Dermis microvascular lymphatic vessel endothelial cell (primary cell): Measurements from ENCODE around the gene RGS6. TPM values are rescaled to one million over a fixed set of nuclear protein-coding genes. Genes with fewer than 3 reads are reported as not detected.
A peak's percentile ranks its signal among the peaks of the same experiment; 100 is the strongest.

ENCODE experiments used
- DNase-seq, 2 donors: peaks; one replicate each; pipeline versions ENCODE4 v3.0.0 to v3.0.0-alpha.2; 2010; ENCODE audit warnings: low read depth in 2 of 2
- total RNA-seq: library from RNA; depleted of rRNA; stranded (reverse); fragments of >200 nt; gene quantifications from 2 replicates; pipeline ENCODE4 v1.2.1, GENCODE V29; 2014

The RGS6 gene
- total RNA-seq, 1 donor from 2014 or later, result not detected

DNA sequence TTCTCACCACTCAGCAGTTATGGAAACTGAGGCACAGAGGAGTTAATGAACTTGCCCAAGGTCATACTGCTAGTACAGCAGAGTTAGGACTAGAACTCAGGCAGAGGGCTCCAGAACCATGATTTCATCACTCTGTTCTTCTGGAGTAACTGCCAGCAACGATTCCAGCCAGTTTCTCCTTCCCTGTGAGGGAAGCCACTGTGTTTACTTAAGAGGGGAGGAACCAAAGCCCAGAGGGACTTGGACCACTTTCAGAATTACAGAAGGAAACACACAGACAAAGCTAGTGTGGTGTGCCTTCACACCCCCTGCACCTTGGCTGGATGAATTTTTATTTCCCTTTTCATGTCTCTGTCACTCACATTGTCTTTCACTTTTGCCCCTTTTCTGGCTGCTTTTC, 563.4 kb downstream of the RGS6 start:
- DNase-seq, result no peak

DNA sequence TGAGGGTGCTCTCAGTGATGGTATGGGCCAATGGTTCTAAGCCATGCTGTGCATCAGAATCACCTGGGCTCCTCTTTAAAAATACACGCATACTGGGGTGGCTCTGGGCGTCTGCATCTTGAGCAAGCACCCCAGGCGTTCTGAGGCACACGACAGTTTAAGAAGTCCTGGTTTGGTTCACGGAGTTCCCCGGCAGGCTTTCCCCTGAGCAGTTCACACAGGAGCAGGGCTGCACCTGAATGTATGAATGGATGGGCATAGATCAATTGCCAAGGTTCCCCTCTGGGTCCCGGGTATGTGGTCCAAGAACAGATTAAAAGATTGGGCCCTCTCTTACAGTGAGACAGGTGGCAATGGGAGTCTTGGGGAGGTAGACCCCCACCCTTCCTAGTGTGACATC, 566.4 kb downstream of the RGS6 start:
- DNase-seq, result no peak

- DNase-seq, result no peak
Measured at GRCh38 chr14:72499746-72500145, 567.5 kb downstream of the RGS6 start.

DNA sequence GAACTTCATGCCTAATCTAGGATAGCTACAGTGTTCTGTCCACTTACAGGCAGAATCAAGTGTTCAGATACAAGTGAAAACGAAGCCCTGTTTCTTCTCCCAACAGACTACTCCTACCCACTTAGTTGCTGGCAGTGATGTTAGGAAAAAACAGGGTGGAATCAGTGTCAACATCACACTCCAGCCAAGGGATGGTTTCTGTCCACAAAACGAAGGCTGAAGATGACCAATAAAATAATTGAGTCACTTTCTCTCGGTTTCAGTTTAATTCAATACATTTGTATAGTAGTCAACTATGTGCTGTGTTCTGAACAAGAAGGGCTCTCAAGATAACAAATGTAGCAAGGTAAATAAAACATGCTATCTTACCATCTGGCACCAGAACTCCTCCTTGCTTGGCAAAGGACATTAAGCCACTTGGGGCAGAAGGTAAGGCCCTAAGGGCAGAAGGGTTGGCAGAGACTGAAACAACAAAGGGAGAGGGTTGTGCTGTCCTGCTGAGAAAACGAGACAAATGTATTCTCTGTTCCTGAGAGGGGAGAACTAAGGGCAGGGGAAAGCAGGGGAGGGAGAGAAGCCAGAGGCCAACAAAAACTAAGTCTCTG, 568.1 kb downstream of the RGS6 start:
- DNase-seq, result no peak

DNA sequence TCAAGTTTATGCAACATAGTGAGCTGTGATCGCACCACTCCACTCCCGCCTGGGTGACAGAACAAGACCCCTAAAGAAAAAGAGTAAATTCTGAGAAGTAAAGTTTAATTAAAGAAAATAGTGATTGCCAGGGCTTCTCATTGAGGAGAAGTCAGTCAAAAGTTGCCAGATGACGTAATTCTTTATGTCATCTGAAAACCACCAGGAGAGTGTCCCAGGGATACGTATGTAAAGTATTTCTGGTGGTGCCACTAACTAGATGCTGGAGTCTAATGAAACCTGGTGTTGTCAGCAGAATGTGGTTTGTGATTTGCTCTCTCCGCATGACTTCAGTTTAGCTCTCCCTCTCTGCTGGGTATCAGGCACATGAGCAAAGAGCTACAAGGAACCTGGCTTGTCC, 569.2 kb downstream of the RGS6 start:
- no peak for DNase-seq

GRCh38 chr14:72503271-72503670, 571.0 kb downstream of the RGS6 start:
- DNase-seq, result no peak

- DNase-seq, result peak in 1 of 2 donors; percentile 10
Measured at GRCh38 chr14:72503696-72504368, 571.6 kb downstream of the RGS6 start.

DNA sequence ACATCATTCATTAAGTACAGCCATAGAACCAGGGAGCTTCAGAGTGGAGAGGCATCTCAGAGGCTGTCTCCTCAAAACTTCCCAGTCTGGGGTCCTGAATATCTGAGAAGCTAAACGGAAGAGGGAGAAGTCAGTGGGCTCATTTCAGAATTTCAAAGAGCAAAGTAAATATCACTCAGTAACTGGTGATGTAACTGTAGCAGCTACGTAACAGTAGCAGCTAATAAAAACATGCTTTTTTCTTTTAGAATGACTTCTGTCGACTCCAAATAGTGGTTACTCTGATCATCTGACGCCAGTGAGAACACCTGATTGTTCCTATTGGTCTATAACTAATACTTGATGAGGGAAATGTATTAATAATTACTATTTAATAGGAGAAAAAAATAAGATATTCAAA, 578.3 kb downstream of the RGS6 start:
- DNase-seq, result no peak

DNA sequence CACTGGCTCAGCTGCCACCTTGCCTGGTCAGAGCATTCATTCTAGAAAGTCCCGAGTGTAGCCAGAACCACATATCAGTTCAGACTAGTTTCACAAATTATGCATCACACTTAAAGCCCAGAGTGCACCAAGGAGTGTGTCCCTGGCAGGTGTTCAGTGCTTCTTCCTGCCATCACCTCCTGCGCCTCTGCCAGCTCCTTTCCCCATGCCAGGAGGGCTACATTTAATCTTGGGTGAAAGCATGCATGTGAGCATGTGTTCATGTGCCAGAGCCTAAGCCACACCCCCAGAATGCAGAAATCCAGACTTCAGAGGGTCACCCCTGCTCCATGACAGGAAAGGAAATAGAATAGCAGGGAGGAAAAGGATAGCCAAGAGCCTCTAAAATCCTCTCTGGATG, 580.1 kb downstream of the RGS6 start:
- DNase-seq, result no peak

- no peak for DNase-seq
Measured at GRCh38 chr14:72512925-72513324, 580.7 kb downstream of the RGS6 start.

- DNase-seq, result no peak
Measured at GRCh38 chr14:72513346-72513745, 581.1 kb downstream of the RGS6 start.

DNA sequence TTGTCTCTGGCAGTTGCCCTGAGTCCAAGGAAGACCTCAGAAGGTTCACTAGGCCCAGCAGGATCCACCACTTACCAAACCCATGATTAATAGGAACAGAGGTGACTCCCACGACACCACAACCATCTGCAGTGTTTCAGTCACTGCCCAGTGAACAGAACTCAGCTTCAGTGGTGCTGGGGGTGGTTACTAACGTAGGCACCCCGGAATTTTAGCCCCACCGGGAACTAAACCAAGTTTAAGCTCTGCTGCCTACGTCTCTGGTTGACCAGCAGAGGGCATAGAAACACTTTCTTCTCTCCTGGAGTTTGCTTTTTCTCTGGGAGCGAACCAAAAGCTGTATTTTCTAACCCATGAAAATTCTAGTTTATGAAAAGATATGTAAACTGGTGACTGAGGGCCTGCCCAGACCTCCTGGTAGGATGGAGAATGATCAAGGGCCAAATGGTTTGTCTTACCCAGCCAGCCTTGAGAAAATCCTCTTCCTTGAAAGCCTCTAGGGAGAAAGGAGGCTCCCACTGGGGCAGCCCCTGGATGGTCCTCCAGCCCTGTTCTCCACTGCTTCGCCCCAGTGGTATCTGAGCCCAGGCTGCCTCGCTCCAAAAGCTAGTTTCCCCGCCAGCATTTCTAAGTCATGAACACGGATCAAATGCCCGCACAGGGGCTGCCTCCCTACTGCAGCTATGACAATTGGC, 581.9 kb downstream of the RGS6 start:
- peak; percentile 36 to 51 for DNase-seq

GRCh38 chr14:72514660-72515025, 582.4 kb downstream of the RGS6 start:
- DNase-seq, result no peak

- peak; percentile 30 to 81 for DNase-seq
Measured at GRCh38 chr14:72515779-72516770, 583.8 kb downstream of the RGS6 start.

DNA sequence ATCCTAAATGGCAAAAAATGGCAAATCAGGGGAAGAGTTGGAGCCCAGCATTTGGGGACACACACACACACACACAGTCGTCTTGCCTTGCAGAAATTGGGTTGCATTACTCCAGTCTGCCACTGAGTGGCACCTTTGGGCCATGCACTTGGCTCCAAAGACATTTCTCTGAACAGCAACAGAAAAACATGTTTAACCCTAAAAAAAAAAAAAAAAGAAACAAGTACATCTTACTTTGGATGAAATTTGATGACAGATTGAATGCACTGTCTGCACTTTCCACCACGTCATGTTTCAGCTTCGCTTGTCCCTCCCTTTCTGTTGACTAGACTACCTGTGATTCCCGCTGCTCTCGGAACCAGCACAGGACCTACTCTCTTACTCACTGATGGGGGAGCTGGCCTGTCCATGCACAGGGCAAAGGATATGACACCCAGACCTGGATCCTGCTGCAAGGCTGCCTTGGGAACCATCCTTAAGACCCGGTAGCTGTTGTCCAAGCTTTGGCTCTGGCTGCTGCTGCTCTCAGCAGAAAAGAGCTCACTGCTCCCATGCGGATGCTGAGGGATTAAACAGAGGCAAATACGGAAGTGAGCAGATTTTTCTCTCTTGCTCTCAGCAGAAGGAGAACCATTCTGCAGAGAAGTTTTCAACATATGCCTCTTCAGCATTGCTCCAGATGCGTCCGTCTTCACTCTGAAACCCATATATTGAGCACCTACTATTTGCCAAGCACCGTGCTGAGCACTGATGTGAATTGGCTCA, 584.9 kb downstream of the RGS6 start:
- peak; percentile 77 for DNase-seq

- no peak for DNase-seq
Measured at GRCh38 chr14:72517736-72518135, 585.5 kb downstream of the RGS6 start.

- no peak for DNase-seq
Measured at GRCh38 chr14:72518809-72519377, 586.7 kb downstream of the RGS6 start.

- DNase-seq, result no peak
Measured at GRCh38 chr14:72519543-72519942, 587.3 kb downstream of the RGS6 start.

GRCh38 chr14:72521045-72521444, 588.8 kb downstream of the RGS6 start:
- no peak for DNase-seq

DNA sequence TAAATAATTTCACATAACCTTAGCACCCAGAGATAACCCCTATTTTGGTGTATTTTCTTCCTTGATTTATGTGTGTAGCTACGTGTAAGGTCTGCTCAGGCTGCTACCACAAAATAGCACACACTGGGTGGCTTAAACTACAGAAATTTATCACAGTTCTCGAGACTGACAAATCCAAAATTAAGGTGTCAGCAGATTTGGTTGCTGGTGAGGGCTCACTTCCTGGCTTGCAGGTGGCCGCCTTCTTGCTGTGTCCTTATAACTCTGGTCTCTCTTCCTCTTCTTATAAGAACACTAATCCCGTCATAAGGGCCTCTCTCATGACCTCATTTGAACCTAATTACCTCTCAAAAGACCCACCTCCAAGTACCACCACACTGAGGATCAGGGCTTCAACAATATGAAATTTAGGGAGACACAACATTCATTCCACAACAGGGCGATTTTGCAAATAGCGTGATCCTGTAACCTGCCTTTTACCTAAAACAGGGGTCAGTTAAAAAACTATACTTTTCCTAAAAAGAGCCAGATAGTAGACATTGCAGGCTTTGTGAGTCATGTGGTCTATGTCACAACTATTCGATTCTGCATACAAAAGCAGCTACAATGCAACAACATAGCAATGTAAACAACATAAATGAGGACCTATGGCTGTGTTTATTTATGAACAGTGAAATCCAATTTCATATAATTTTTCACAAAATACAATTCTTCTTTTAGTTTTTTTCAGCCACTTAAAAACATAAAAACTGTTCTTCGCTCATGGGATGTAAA, 589.9 kb downstream of the RGS6 start:
- DNase-seq, result no peak
